Heart left ventricle (tissue), 16 donors: ENCODE data around the gene ANKLE1. TPM values are rescaled to one million over a fixed set of nuclear protein-coding genes. Genes with fewer than 3 reads are reported as not detected.

Source experiments
- ATAC-seq, 4 donors: fragments of 200-7000 bp; cut with Tn5 transposase; one replicate each; pipeline ENCODE4 v1.9.1; 2020 to 2022; ENCODE audit warnings: moderate library complexity in 4 of 4, mild to moderate bottlenecking in 3 of 4, moderate number of reproducible peaks in 1 of 4
- DNase-seq, 5 donors: peaks; one replicate each; pipeline ENCODE4 v3.0.0-alpha.2; 2020
- H3K27ac ChIP-seq, 12 donors: fragments of 200-600 bp; sonication (generic) in 4 of 12; one replicate each; pipeline versions ENCODE4 v1.5.0 to v1.8.0; 2016 to 2022; ENCODE audit warnings: mild to moderate bottlenecking in 2 of 12
- H3K27me3 ChIP-seq, 9 donors: fragments of 200-600 bp; sonication (generic) in 2 of 9; one replicate each; pipeline versions ENCODE4 v1.5.1 to v1.8.0; 2016 to 2022; ENCODE audit warnings: mild to moderate bottlenecking in 3 of 9
- H3K36me3 ChIP-seq, 9 donors: fragments of 200-600 bp; sonication (generic) in 2 of 9; one replicate each; pipeline versions ENCODE4 v1.5.0 to v1.8.0; 2018 to 2022; ENCODE audit warnings: mild to moderate bottlenecking in 2 of 9
- H3K4me1 ChIP-seq, 12 donors: fragments of 200-600 bp; sonication (generic) in 4 of 12; one replicate each; pipeline versions ENCODE4 v1.5.0 to v1.8.0; 2016 to 2022; ENCODE audit warnings: mild to moderate bottlenecking in 3 of 12
- H3K4me3 ChIP-seq, 12 donors: fragments of 200-600 bp; sonication (generic) in 4 of 12; one replicate each; pipeline versions ENCODE4 v1.5.0 to v1.8.0; 2017 to 2022; ENCODE audit warnings: mild to moderate bottlenecking in 9 of 12, moderate library complexity in 4 of 12
- H3K9me3 ChIP-seq, 12 donors: fragments of 200-600 bp; sonication (generic) in 4 of 12; one replicate each; pipeline versions ENCODE4 v1.5.0 to v1.8.0; 2016 to 2022; ENCODE audit warnings: mild to moderate bottlenecking in 1 of 12
- POLR2A ChIP-seq, 2 donors: fragments of 450-650 bp; IDR thresholded peaks; one replicate each; pipeline ENCODE4 v1.6.1; 2017; ENCODE audit warnings: antibody characterized with exemption in 2 of 2, mild to moderate bottlenecking in 2 of 2, moderate library complexity in 2 of 2
- WGBS, 4 donors: extraction: QIAGEN DNeasy Blood & Tissue Kit in 2 of 4; methylation state at CpG; one replicate each; pipeline versions ENCODE4 v1.1.5 to v1.1.7; 2013 to 2018; 5-methylcytosine and 5-hydroxymethylcytosine counted together
- intact Hi-C, 10 donors: fragments of 100-400 bp; cut with DNase I; formaldehyde crosslinking; loops; one replicate each; pipeline versions ENCODE4 v1.11.1 to v1.14.2; 2022
- polyA plus RNA-seq, 2 donors: library from polyadenylated mRNA; stranded (reverse); fragments of 200-250 nt; gene quantifications; one replicate each; pipeline ENCODE4 v1.2.3, GENCODE V29; 2013
- total RNA-seq, 9 donors: library from RNA; depleted of rRNA in 2 of 9; stranded (reverse); fragments of >200 nt in 2 of 9; fragmentation: NEBNext Ultra II Directional in 3 of 9; extraction: Animal tissue kit (Norgen Biotek cat#: 25700) in 3 of 9; gene quantifications; one replicate each; pipeline versions ENCODE4 v1.1.0 to v1.2.4, GENCODE V29; 2016 to 2023
- TF ChIP-seq, protein P1 (sequence below), 12 donors: fragments of 200-600 bp; sonication (generic) in 4 of 12; IDR thresholded peaks; one replicate each; pipeline versions ENCODE4 v1.5.0 to v1.8.0; 2018 to 2022; ENCODE audit warnings: antibody characterized with exemption in 12 of 12, mild to moderate bottlenecking in 5 of 12
- donor health status: ischemic (EF 13 %, LVEDD 7.1; RV severe dilation, severe dysfunction).
- donor health status: healthy with polysubstance abuse.
- donor health status: DM: no; HTN: yes; CAD: no.
- donor health status: DM: no; HTN: no; CAD: no.
- donor health status: ischemic (EF 25% LVEDD 6.9; RV normal size, moderate dysfunction).
- donor health status: ischemic (EF 25% LVEDD 5.7; RV mildly dilated, moderate dysfunction).
- donor health status: healthy.
- donor health status: DM: yes; HTN: yes; CAD: no.
- donor health status: ischemic (EF 35%, LVEDD 5.7; RV mildly dilated, moderate dysfunction).
- donor health status: nonischemic (EF 11% LVEDD 7.7; RV severe dilation, severe dysfunction).
- donor health status: DM: yes; HTN: yes; CAD: no.
- donor health status: PGD.
- donor health status: ischemic (EF 29% LVEDD 5.4; RV normal size, mild dysfunction).
- donor health status: nonischemic (EF 23%, LVEDD 6.1; RV moderate dilation, normal function).

ANKLE1 gene
- total and polyA plus RNA-seq, 11 donors, result 0.07 to 0.44 (median 0.23) TPM; not detected in 2

DNA sequence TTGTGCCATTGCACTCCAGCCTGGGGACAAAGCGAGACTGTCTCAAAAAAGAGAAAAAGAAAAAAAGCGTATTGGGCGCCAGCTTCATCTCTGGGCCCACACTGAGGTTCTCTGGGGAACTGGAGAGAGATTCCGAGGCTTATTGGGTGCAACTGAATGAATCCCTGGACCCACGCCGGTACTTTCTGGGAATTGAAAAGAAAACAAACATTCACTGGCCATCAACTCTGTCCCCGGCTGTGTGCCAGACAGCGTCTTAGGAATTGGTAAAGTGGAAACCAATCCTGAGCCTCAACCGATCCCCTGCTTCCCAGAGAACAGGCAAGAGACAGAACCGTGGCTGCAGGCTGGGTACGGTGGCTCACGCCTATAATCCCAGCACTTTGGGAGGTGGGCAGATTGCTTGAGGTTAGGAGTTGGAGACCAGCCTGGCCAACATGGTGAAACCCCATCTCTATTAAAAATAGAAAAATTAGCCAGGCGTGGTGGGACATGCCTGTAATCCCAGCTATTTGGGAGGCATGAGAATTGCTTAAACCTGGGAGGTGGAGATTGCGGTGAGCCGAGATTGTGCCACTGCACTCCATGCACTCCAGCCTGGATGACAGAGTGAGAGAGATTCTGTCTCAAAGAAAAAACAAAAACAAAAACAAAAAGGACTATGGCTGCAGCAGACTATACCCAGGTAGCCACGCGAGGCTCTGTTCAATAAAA, 44.3 kb downstream of the ANKLE1 start:
- DNase-seq (peak in 1 of 5 donors; percentile 58), ATAC-seq (no peak)
- TF ChIP-seq, protein P1, sequence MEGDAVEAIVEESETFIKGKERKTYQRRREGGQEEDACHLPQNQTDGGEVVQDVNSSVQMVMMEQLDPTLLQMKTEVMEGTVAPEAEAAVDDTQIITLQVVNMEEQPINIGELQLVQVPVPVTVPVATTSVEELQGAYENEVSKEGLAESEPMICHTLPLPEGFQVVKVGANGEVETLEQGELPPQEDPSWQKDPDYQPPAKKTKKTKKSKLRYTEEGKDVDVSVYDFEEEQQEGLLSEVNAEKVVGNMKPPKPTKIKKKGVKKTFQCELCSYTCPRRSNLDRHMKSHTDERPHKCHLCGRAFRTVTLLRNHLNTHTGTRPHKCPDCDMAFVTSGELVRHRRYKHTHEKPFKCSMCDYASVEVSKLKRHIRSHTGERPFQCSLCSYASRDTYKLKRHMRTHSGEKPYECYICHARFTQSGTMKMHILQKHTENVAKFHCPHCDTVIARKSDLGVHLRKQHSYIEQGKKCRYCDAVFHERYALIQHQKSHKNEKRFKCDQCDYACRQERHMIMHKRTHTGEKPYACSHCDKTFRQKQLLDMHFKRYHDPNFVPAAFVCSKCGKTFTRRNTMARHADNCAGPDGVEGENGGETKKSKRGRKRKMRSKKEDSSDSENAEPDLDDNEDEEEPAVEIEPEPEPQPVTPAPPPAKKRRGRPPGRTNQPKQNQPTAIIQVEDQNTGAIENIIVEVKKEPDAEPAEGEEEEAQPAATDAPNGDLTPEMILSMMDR (IDR thresholded peaks at IDR 0.05), result no peak
- no peak for TF ChIP-seq POLR2A (IDR thresholded peaks at IDR 0.05)
- Histone ChIP-seq H3K4me3 (no peak overlapping the region), H3K27ac (no peak overlapping the region), H3K27me3 (peaks cover 0 to 17% (median 0%) of the 10 kb centered on the region in 9 donors), H3K4me1 (peaks cover 0 to 21% (median 0%) of the 10 kb centered on the region in 12 donors), H3K9me3 (no peaks in the 10 kb centered on the region), H3K36me3 (peaks cover 0 to 36% (median 10%) of the 10 kb centered on the region in 9 donors)
- WGBS, 4 donors, result 75 to 89% (median 80%) methylated on average over 17 of the region's 17 CpGs
- intact Hi-C loops, result no loop called here

DNA sequence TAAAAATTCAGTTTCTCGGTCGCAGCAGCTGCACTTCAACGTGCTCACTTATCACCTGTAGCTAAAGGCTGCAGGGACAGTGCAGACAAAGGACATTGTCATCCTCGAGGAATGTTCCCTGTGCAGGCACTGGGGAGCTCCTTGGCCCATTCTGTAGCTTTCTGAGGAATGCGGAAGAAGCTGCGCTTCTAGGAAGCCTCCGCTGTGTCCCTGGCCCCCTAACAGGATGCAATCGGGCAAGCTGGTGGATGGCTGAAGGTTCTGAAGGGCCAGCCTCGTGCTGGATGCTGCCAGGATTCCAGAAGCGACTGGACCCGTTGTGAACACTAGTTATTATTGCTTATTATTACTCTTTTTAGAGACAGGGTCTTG, 44.9 kb downstream of the ANKLE1 start:
- Histone ChIP-seq H3K36me3 (peaks cover 0 to 31% (median 5%) of the 10 kb centered on the region in 9 donors), H3K27me3 (peaks cover 0 to 17% (median 0%) of the 10 kb centered on the region in 9 donors), H3K9me3 (no peaks in the 10 kb centered on the region), H3K4me1 (peaks cover 0 to 21% (median 0%) of the 10 kb centered on the region in 12 donors), H3K4me3 (no peak overlapping the region), H3K27ac (no peak overlapping the region)
- TF ChIP-seq, protein P1 (IDR thresholded peaks at IDR 0.05), result no peak
- no peak for TF ChIP-seq POLR2A (IDR thresholded peaks at IDR 0.05)
- WGBS, 4 donors, result 79 to 83% (median 80%) methylated on average over 11 of the region's 11 CpGs
- no peak for ATAC-seq
- no peak for DNase-seq
- intact Hi-C loops, result no loop called here

DNA sequence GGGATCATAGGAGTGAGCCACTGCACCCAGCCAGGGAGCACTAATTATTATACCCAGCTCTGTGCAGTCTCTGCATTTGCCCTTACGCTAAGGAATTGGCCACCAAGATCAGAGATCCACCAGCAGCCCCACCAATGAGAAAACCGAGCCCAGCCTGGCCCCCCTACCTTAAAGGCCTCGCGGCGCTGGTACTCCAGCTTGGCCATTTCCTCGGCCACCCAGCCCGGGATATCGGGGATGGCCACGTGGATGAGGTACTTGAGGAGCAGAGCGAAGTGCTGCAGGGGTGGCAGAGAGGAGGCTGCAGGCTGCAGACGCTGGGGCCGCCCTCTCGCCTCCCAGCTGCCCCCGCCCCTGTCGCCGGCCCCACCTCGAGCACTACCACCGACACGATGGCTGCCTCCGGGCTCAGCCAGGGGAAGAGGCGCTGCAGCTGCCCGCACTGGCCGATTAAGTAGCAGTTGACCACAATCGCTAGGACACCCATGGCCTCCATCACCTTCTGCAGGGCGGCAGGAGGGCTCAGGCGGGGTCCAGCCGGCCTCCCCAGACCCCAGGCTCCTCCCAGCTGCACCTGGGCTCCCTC, 45.5 kb downstream of the ANKLE1 start:
- Histone ChIP-seq H3K27me3 (peaks cover 0 to 17% (median 0%) of the 10 kb centered on the region in 9 donors), H3K9me3 (no peaks in the 10 kb centered on the region), H3K27ac (no peak overlapping the region), H3K36me3 (peaks cover 0 to 25% (median 0%) of the 10 kb centered on the region in 9 donors), H3K4me1 (peaks cover 0 to 21% (median 0%) of the 10 kb centered on the region in 12 donors), H3K4me3 (no peak overlapping the region)
- DNase-seq (no peak), ATAC-seq (no peak)
- intact Hi-C loops, result no loop called here
- TF ChIP-seq, protein P1 (IDR thresholded peaks at IDR 0.05), result no peak
- no peak for TF ChIP-seq POLR2A (IDR thresholded peaks at IDR 0.05)
- WGBS, 4 donors, result 93 to 97% (median 95%) methylated on average over 6 to 27 of the region's 27 CpGs
